ENCODE data around the gene STXBP4.

DNA sequence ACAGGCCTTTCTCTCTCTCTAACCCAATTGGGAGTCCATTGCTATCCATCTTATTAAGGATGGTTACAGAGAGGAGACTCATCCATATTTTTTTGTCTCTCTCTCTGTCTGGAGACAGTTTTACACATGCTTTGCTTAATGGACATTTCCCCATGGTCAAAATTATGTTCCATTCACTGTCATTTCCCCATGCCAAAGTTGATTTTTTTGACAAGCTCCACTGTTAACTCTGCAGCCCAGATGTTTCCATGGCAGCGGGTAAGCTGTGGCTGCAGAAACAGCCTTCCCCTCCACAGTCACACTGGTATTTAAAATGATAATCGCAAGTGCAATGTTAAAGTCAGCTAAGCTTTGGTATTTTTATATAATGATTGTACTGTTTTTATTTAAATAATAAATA lies 232.3 kb downstream of the STXBP4 start:
- TF ChIP-seq, protein P1, sequence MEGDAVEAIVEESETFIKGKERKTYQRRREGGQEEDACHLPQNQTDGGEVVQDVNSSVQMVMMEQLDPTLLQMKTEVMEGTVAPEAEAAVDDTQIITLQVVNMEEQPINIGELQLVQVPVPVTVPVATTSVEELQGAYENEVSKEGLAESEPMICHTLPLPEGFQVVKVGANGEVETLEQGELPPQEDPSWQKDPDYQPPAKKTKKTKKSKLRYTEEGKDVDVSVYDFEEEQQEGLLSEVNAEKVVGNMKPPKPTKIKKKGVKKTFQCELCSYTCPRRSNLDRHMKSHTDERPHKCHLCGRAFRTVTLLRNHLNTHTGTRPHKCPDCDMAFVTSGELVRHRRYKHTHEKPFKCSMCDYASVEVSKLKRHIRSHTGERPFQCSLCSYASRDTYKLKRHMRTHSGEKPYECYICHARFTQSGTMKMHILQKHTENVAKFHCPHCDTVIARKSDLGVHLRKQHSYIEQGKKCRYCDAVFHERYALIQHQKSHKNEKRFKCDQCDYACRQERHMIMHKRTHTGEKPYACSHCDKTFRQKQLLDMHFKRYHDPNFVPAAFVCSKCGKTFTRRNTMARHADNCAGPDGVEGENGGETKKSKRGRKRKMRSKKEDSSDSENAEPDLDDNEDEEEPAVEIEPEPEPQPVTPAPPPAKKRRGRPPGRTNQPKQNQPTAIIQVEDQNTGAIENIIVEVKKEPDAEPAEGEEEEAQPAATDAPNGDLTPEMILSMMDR (conservative IDR thresholded peaks at IDR 0.05; ENCODE audit: low read depth in 2 of 2), result no peak
- TF ChIP-seq, protein P2, sequence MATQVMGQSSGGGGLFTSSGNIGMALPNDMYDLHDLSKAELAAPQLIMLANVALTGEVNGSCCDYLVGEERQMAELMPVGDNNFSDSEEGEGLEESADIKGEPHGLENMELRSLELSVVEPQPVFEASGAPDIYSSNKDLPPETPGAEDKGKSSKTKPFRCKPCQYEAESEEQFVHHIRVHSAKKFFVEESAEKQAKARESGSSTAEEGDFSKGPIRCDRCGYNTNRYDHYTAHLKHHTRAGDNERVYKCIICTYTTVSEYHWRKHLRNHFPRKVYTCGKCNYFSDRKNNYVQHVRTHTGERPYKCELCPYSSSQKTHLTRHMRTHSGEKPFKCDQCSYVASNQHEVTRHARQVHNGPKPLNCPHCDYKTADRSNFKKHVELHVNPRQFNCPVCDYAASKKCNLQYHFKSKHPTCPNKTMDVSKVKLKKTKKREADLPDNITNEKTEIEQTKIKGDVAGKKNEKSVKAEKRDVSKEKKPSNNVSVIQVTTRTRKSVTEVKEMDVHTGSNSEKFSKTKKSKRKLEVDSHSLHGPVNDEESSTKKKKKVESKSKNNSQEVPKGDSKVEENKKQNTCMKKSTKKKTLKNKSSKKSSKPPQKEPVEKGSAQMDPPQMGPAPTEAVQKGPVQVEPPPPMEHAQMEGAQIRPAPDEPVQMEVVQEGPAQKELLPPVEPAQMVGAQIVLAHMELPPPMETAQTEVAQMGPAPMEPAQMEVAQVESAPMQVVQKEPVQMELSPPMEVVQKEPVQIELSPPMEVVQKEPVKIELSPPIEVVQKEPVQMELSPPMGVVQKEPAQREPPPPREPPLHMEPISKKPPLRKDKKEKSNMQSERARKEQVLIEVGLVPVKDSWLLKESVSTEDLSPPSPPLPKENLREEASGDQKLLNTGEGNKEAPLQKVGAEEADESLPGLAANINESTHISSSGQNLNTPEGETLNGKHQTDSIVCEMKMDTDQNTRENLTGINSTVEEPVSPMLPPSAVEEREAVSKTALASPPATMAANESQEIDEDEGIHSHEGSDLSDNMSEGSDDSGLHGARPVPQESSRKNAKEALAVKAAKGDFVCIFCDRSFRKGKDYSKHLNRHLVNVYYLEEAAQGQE (IDR thresholded peaks at IDR 0.05; ENCODE audit: unreplicated experiment), result no peak
- TF ChIP-seq JUNB (IDR thresholded peaks at IDR 0.05; ENCODE audit: unreplicated experiment) (no peak), POLR2AphosphoS5 (IDR thresholded peaks at IDR 0.05; ENCODE audit: low read depth) (no peak), ZNF331 (CRISPR knock-in tag; IDR thresholded peaks at IDR 0.05; ENCODE audit: low read depth) (no peak), EZH2phosphoT487 (IDR thresholded peaks at IDR 0.05; ENCODE audit: unreplicated experiment) (no peak), EZH2 (IDR thresholded peaks at IDR 0.05; ENCODE audit: low read depth, unreplicated experiment) (no peak), CREB1 (CRISPR knock-in tag; IDR thresholded peaks at IDR 0.05; ENCODE audit: low read depth) (no peak)
